CD14-positive monocyte (primary cell): Measurements from ENCODE around the gene BUD13. TPM values are rescaled to one million over a fixed set of nuclear protein-coding genes. Genes with fewer than 3 reads are reported as not detected.

Experiments
- DNase-seq, 3 donors: peaks; one replicate each; pipeline ENCODE4 v3.0.0-alpha.2; 2011 to 2022
- H2AFZ ChIP-seq: 2 replicates; pipeline ENCODE4 v1.6.0; 2012; ENCODE audit warnings: mild to moderate bottlenecking, low read depth, low read length, inconsistent platforms; ENCODE audit not compliant: insufficient read depth, poor library complexity, severe bottlenecking
- H3K27ac ChIP-seq, 2 donors: 1 replicate in 1 of 2; 2 replicates in 1 of 2; pipeline ENCODE4 v1.5.1; 2012 to 2013; ENCODE audit warnings: low read length in 2 of 2, control low read depth in 1 of 2, inconsistent platforms in 1 of 2, low read depth in 1 of 2, mild to moderate bottlenecking in 1 of 2
- H3K27me3 ChIP-seq, 2 donors: one replicate each; pipeline versions ENCODE4 v1.6.0 to v1.6.1; 2011 to 2013; ENCODE audit warnings: low read length in 2 of 2; ENCODE audit not compliant: control insufficient read depth in 2 of 2, insufficient read depth in 2 of 2
- H3K36me3 ChIP-seq, 2 donors: replicated peaks in 1 of 2; 1 replicate in 1 of 2; 2 replicates in 1 of 2; pipeline versions ENCODE4 v1.5.1 to v1.6.1; 2012 to 2013; ENCODE audit warnings: low read length in 2 of 2, control low read depth in 1 of 2, inconsistent platforms in 1 of 2, mild to moderate bottlenecking in 1 of 2; ENCODE audit not compliant: insufficient read depth in 2 of 2, control insufficient read depth in 1 of 2
- H3K4me1 ChIP-seq, 2 donors: 1 replicate in 1 of 2; 2 replicates in 1 of 2; pipeline versions ENCODE4 v1.5.1 to v1.6.1; 2012 to 2013; ENCODE audit warnings: low read length in 2 of 2, control low read depth in 1 of 2, inconsistent platforms in 1 of 2, mild to moderate bottlenecking in 1 of 2, moderate library complexity in 1 of 2; ENCODE audit not compliant: insufficient read depth in 2 of 2, control insufficient read depth in 1 of 2
- H3K4me2 ChIP-seq: replicated peaks from 2 replicates; pipeline ENCODE3; 2012; ENCODE audit warnings: low read length, moderate library complexity, mild to moderate bottlenecking; ENCODE audit not compliant: poor library complexity, severe bottlenecking; ENCODE audit errors: extremely low read depth
- H3K4me3 ChIP-seq, 3 experiments: fragments of 200-600 bp in 1 of 3; sonication (generic) in 1 of 3; replicated peaks in 1 of 3; 1 replicate in 2 of 3; 2 replicates in 1 of 3; pipeline ENCODE4 v1.5.1; 2011 to 2013; ENCODE audit warnings: low read length in 3 of 3, mild to moderate bottlenecking in 3 of 3, control low read depth in 2 of 3, low read depth in 2 of 3, inconsistent platforms in 1 of 3, moderate library complexity in 1 of 3
- H3K79me2 ChIP-seq: 2 replicates; pipeline ENCODE4 v1.6.0; 2012; ENCODE audit warnings: mild to moderate bottlenecking, control low read depth, inconsistent platforms, low read length, moderate library complexity; ENCODE audit not compliant: insufficient read depth
- H3K9ac ChIP-seq: 2 replicates; pipeline ENCODE4 v1.6.0; 2017; ENCODE audit warnings: low read length, mild to moderate bottlenecking; ENCODE audit not compliant: insufficient read depth, poor library complexity, severe bottlenecking
- H3K9me3 ChIP-seq, 2 donors: replicated peaks in 1 of 2; 1 replicate in 1 of 2; 2 replicates in 1 of 2; pipeline versions ENCODE4 v1.5.1 to v1.6.1; 2012 to 2013; ENCODE audit warnings: low read length in 2 of 2, control low read depth in 1 of 2; ENCODE audit not compliant: control insufficient read depth in 1 of 2, insufficient read depth in 1 of 2
- H4K20me1 ChIP-seq: 2 replicates; pipeline ENCODE4 v1.6.0; 2012; ENCODE audit warnings: mild to moderate bottlenecking, low read length, control low read depth, moderate library complexity; ENCODE audit not compliant: insufficient read depth
- H3K27ac Mint-ChIP-seq, 7 donors: one replicate each; pipeline ENCODE4 v1.8.0; 2020; ENCODE audit warnings: mild to moderate bottlenecking in 7 of 7, mixed read lengths in 7 of 7, moderate library complexity in 6 of 7, inconsistent platforms in 2 of 7
- H3K27me3 Mint-ChIP-seq, 3 donors: one replicate each; pipeline ENCODE4 v1.8.0; 2021 to 2022; ENCODE audit warnings: low read depth in 3 of 3, mild to moderate bottlenecking in 3 of 3, mixed read lengths in 3 of 3, moderate library complexity in 3 of 3, inconsistent platforms in 1 of 3
- H3K36me3 Mint-ChIP-seq, 2 donors: one replicate each; pipeline ENCODE4 v1.8.0; 2020; ENCODE audit warnings: mixed read lengths in 2 of 2, inconsistent platforms in 1 of 2, mild to moderate bottlenecking in 1 of 2
- H3K4me1 Mint-ChIP-seq: one replicate; pipeline ENCODE4 v1.8.0; 2020; ENCODE audit warnings: mild to moderate bottlenecking, mixed read lengths
- H3K4me3 Mint-ChIP-seq, 2 donors: one replicate each; pipeline ENCODE4 v1.8.0; 2020; ENCODE audit warnings: mild to moderate bottlenecking in 2 of 2, mixed read lengths in 2 of 2, moderate library complexity in 1 of 2
- H3K9me3 Mint-ChIP-seq, 7 donors: one replicate each; pipeline ENCODE4 v1.8.0; 2020 to 2022; ENCODE audit warnings: mixed read lengths in 7 of 7, mild to moderate bottlenecking in 6 of 7, moderate library complexity in 6 of 7, inconsistent platforms in 2 of 7
- CTCF ChIP-seq: fragments of 200-600 bp; IDR thresholded peaks from one replicate; pipeline ENCODE4 v1.8.0; 2022; ENCODE audit warnings: antibody characterized with exemption, mild to moderate bottlenecking
- WGBS: methylation state at CpG from one replicate; pipeline ENCODE4 v1.1.5; 2013; ENCODE audit warnings: missing lambda C conversion rate; ENCODE audit not compliant: insufficient coverage; 5-methylcytosine and 5-hydroxymethylcytosine counted together
- intact Hi-C, 2 donors: fragments of 100-400 bp; cut with micrococcal nuclease; formaldehyde crosslinking; loops; one replicate each; pipeline versions ENCODE4 v1.15.0 to v1.15.1; 2023
- polyA plus RNA-seq, 3 donors: library from polyadenylated mRNA; depleted of rRNA in 1 of 3; unstranded in 2 of 3; stranded (reverse) in 1 of 3; fragments of 300-500 nt in 2 of 3; fragments of >200 nt in 1 of 3; fragmentation: Illumina TruSeq in 2 of 3; gene quantifications; 1 replicate in 2 of 3; 2 replicates in 1 of 3; pipeline ENCODE4 v1.2.3, GENCODE V29; 2012 to 2021

Gene BUD13
- polyA plus RNA-seq, 3 donors: 4.2 to 8.7 (median 5.3) TPM

GRCh38 chr11:116710762-116711161 lies 62.0 kb downstream of the BUD13 start:
- intact Hi-C loops: no loop called here
- peaks cover 0 to 4% (median 0%) of the 10 kb centered on the region in 7 donors for H3K9me3 Mint-ChIP-seq
- H3K4me1 ChIP-seq: no peaks in the 10 kb centered on the region
- no peaks in the 10 kb centered on the region for H3K79me2 ChIP-seq
- H3K9me3 ChIP-seq: no peaks in the 10 kb centered on the region
- H3K4me2 ChIP-seq: no peak overlapping the region
- peaks cover 28 to 36% (median 31%) of the 10 kb centered on the region in 3 donors for H3K27me3 Mint-ChIP-seq
- no peak overlapping the region for H3K27ac ChIP-seq
- 82% methylated on average over 3 of the region's 4 CpGs for WGBS
- DNase-seq: no peak
- H3K27ac Mint-ChIP-seq: no peak overlapping the region
- H3K9ac ChIP-seq: no peak overlapping the region
- H3K36me3 Mint-ChIP-seq: no peaks in the 10 kb centered on the region
- H3K4me1 Mint-ChIP-seq: no peaks in the 10 kb centered on the region
- peaks cover 0 to 23% of the 10 kb centered on the region in 2 donors for H3K27me3 ChIP-seq
- H3K4me3 ChIP-seq: no peak overlapping the region
- H4K20me1 ChIP-seq: no peaks in the 10 kb centered on the region
- no peak for TF ChIP-seq CTCF
- no peak overlapping the region for H2AFZ ChIP-seq
- H3K4me3 Mint-ChIP-seq: no peak overlapping the region
- no peaks in the 10 kb centered on the region for H3K36me3 ChIP-seq

- no peak overlapping the region for H3K4me3 Mint-ChIP-seq
- peaks cover 28 to 38% (median 31%) of the 10 kb centered on the region in 3 donors for H3K27me3 Mint-ChIP-seq
- H3K4me2 ChIP-seq: no peak overlapping the region
- H3K4me1 Mint-ChIP-seq: no peaks in the 10 kb centered on the region
- no peak for DNase-seq
- no peaks in the 10 kb centered on the region for H3K36me3 Mint-ChIP-seq
- no peaks in the 10 kb centered on the region for H3K4me1 ChIP-seq
- peaks cover 0 to 23% of the 10 kb centered on the region in 2 donors for H3K27me3 ChIP-seq
- no peak overlapping the region for H2AFZ ChIP-seq
- H3K79me2 ChIP-seq: no peaks in the 10 kb centered on the region
- H3K9me3 Mint-ChIP-seq: peaks cover 0 to 4% (median 0%) of the 10 kb centered on the region in 7 donors
- no peak overlapping the region for H3K27ac ChIP-seq
- TF ChIP-seq CTCF: no peak
- H3K36me3 ChIP-seq: no peaks in the 10 kb centered on the region
- no peaks in the 10 kb centered on the region for H4K20me1 ChIP-seq
- intact Hi-C loops: no loop called here
- H3K4me3 ChIP-seq: no peak overlapping the region
- H3K27ac Mint-ChIP-seq: no peak overlapping the region
- H3K9me3 ChIP-seq: no peaks in the 10 kb centered on the region
- WGBS: 54% methylated on average over 13 of the region's 17 CpGs
- no peak overlapping the region for H3K9ac ChIP-seq
These were observed 62.6 kb downstream of the BUD13 start for GRCh38 chr11:116710001-116710674.
